ENCODE measurements around the gene MDGA2.

GRCh38 chr14:47365233-47365632, 310.2 kb downstream of the MDGA2 start:
- TF ChIP-seq POLR2A (IDR thresholded peaks at IDR 0.05; ENCODE audit: low read depth, low read length) (no peak), POLR2AphosphoS5 (IDR thresholded peaks at IDR 0.05; ENCODE audit: low read depth, low read length) (no peak)
